Measurements from ENCODE around the gene RPS6KA3. TPM values are rescaled to one million over a fixed set of nuclear protein-coding genes. Genes with fewer than 3 reads are reported as not detected.

The RPS6KA3 gene
- polyA plus RNA-seq, 1 experiment = 15.4 TPM

GRCh38 chrX:20143111-20143510 is 123.6 kb downstream of the RPS6KA3 start:
- Histone ChIP-seq H3K27me3 (ENCODE audit: control insufficient read depth, insufficient read depth, low read length) (no peaks in the 10 kb centered on the region), H3K4me3 (ENCODE audit: low read depth, low read length) (no peak overlapping the region), H3K36me3 (ENCODE audit: control insufficient read depth, insufficient read depth, low read length) (no peaks in the 10 kb centered on the region)
- TF ChIP-seq CTCF (IDR thresholded peaks at IDR 0.05; ENCODE audit: insufficient read depth, low read depth, low read length) = no peak
- no peak for DNase-seq (ENCODE audit: low read depth)
- ChIA-PET POLR2A (no interaction called here), CTCF (interaction anchor here (0.6 kb wide), 1 partner anchor 33 kb away, joined by 3 read pairs; no protein-coding TSS in a partner anchor)

- POLR2A ChIA-PET = interaction anchor here (0.6 kb wide), 1 partner anchor 1698 kb away, joined by 3 read pairs; the partner anchor contains the start of gene MBTPS2
- no peaks in the 10 kb centered on the region for H3K27me3 ChIP-seq (ENCODE audit: control insufficient read depth, insufficient read depth, low read length)
- DNase-seq (ENCODE audit: low read depth) = peak; percentile 89
- peak within 1 kb of the TSS; percentile 76 for H3K4me3 ChIP-seq (ENCODE audit: low read depth, low read length)
- H3K36me3 ChIP-seq (ENCODE audit: control insufficient read depth, insufficient read depth, low read length) = no peaks in the 10 kb centered on the region
- CTCF ChIA-PET = interaction anchor here (0.9 kb wide), 1 partner anchor 12 kb away, joined by 3 read pairs; no protein-coding TSS in a partner anchor
- no peak for TF ChIP-seq CTCF (IDR thresholded peaks at IDR 0.05; ENCODE audit: insufficient read depth, low read depth, low read length)
Observed at GRCh38 chrX:20141281-20142220, 125.2 kb downstream of the RPS6KA3 start, which contains the start of gene EIF1AX. TSS of gene EIF1AX (minus strand) at chrX:20141838. CDS start at chrX:20141640, 198 bp downstream.

GRCh38 chrX:20140420-20140819 is 126.3 kb downstream of the RPS6KA3 start:
- no peaks in the 10 kb centered on the region for H3K36me3 ChIP-seq (ENCODE audit: control insufficient read depth, insufficient read depth, low read length)
- CTCF ChIA-PET = no interaction called here
- peak overlapping the region; percentile 76 for H3K4me3 ChIP-seq (ENCODE audit: low read depth, low read length)
- no peak for TF ChIP-seq CTCF (IDR thresholded peaks at IDR 0.05; ENCODE audit: insufficient read depth, low read depth, low read length)
- POLR2A ChIA-PET = no interaction called here
- H3K27me3 ChIP-seq (ENCODE audit: control insufficient read depth, insufficient read depth, low read length) = no peaks in the 10 kb centered on the region
- no peak for DNase-seq (ENCODE audit: low read depth)

GRCh38 chrX:20139966-20140365 is 126.7 kb downstream of the RPS6KA3 start:
- ChIA-PET POLR2A (no interaction called here), CTCF (no interaction called here)
- peak; percentile 39 for DNase-seq (ENCODE audit: low read depth)
- Histone ChIP-seq H3K4me3 (ENCODE audit: low read depth, low read length) (peak overlapping the region; percentile 76), H3K27me3 (ENCODE audit: control insufficient read depth, insufficient read depth, low read length) (no peaks in the 10 kb centered on the region), H3K36me3 (ENCODE audit: control insufficient read depth, insufficient read depth, low read length) (no peaks in the 10 kb centered on the region)
- no peak for TF ChIP-seq CTCF (IDR thresholded peaks at IDR 0.05; ENCODE audit: insufficient read depth, low read depth, low read length)

GRCh38 chrX:20135944-20136343 is 130.8 kb downstream of the RPS6KA3 start:
- H3K4me3 ChIP-seq (ENCODE audit: low read depth, low read length) = no peak overlapping the region
- TF ChIP-seq CTCF (IDR thresholded peaks at IDR 0.05; ENCODE audit: insufficient read depth, low read depth, low read length) = no peak
- POLR2A ChIA-PET = no interaction called here
- H3K36me3 ChIP-seq (ENCODE audit: control insufficient read depth, insufficient read depth, low read length) = no peaks in the 10 kb centered on the region
- H3K27me3 ChIP-seq (ENCODE audit: control insufficient read depth, insufficient read depth, low read length) = no peaks in the 10 kb centered on the region
- no peak for DNase-seq (ENCODE audit: low read depth)
- CTCF ChIA-PET = no interaction called here
